Panc1 (cell line): ENCODE data around the gene CIPC.

Experiments
- REST ChIP-seq, 2 experiments: IDR thresholded peaks; 2 replicates each; pipeline ENCODE4 v1.6.1; 2011 to 2012; ENCODE audit warnings: low read depth in 2 of 2, control low read depth in 1 of 2, low read length in 1 of 2, mild to moderate bottlenecking in 1 of 2, moderate library complexity in 1 of 2; ENCODE audit not compliant: insufficient read depth in 1 of 2
- TF ChIP-seq, protein P1 (sequence below): fragments of 450-650 bp; IDR thresholded peaks from 2 replicates; pipeline ENCODE4 v1.5.1; 2017; ENCODE audit warnings: mild to moderate bottlenecking

DNA sequence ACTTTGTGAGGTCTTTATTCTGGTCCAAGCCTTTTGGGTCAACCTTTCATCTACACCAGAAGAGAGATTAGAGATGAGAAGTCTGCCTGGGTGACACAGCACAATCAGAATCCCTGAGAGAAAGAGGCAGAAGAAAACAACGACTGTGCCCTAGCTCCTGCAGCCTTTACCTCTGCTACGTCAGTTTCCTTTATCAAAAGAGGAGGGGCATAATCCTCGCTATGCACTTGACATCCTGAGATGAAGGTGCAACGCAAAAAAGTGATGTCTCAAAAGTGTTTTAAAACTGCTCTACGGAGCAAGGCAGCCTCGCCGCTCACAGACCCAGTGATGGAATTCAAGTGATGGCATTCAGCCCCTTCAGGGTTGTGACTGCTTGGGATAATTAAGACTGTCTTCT is 21.8 kb downstream of the CIPC start:
- TF ChIP-seq REST (IDR thresholded peaks at IDR 0.05; ENCODE audit: insufficient read depth in 1 of 2, low read depth in 2 of 2, low read length in 1 of 2) = no peak
- TF ChIP-seq, protein P1, sequence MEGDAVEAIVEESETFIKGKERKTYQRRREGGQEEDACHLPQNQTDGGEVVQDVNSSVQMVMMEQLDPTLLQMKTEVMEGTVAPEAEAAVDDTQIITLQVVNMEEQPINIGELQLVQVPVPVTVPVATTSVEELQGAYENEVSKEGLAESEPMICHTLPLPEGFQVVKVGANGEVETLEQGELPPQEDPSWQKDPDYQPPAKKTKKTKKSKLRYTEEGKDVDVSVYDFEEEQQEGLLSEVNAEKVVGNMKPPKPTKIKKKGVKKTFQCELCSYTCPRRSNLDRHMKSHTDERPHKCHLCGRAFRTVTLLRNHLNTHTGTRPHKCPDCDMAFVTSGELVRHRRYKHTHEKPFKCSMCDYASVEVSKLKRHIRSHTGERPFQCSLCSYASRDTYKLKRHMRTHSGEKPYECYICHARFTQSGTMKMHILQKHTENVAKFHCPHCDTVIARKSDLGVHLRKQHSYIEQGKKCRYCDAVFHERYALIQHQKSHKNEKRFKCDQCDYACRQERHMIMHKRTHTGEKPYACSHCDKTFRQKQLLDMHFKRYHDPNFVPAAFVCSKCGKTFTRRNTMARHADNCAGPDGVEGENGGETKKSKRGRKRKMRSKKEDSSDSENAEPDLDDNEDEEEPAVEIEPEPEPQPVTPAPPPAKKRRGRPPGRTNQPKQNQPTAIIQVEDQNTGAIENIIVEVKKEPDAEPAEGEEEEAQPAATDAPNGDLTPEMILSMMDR = no peak
